GM23248 (cell line): ENCODE measurements around the gene ACP5. TPM values are rescaled to one million over a fixed set of nuclear protein-coding genes. Genes with fewer than 3 reads are reported as not detected.
"Not testable (repeated sequence)": the region's sequence is repeated elsewhere in the genome, so short reads cannot be mapped to it uniquely, and the experiment has no call there.

ENCODE experiments used
- DNase-seq: peaks from one replicate; pipeline ENCODE4 v3.0.0-alpha.2; 2015
- H2AFZ ChIP-seq: fragments of 200-600 bp; sonication (generic); 2 replicates; pipeline ENCODE4 v1.6.1; 2016; ENCODE audit warnings: antibody characterized with exemption
- H3F3A ChIP-seq: fragments of 200-600 bp; sonication (generic); 2 replicates; pipeline ENCODE4 v1.6.1; 2016; ENCODE audit warnings: mild to moderate bottlenecking, antibody characterized with exemption, mixed run types; ENCODE audit not compliant: insufficient read depth
- H3K27ac ChIP-seq: fragments of 200-600 bp; sonication (generic); 2 replicates; pipeline ENCODE4 v1.5.1; 2016; ENCODE audit warnings: mild to moderate bottlenecking
- H3K27me3 ChIP-seq: fragments of 200-600 bp; sonication (generic); replicated peaks from 2 replicates; pipeline ENCODE4 v1.6.1; 2016; ENCODE audit warnings: mild to moderate bottlenecking; ENCODE audit not compliant: insufficient read depth
- H3K36me3 ChIP-seq: fragments of 200-600 bp; sonication (generic); 2 replicates; pipeline ENCODE4 v1.6.1; 2016; ENCODE audit warnings: low read depth, mild to moderate bottlenecking
- H3K4me1 ChIP-seq: fragments of 200-600 bp; sonication (generic); 2 replicates; pipeline ENCODE4 v1.6.1; 2016; ENCODE audit warnings: mild to moderate bottlenecking; ENCODE audit not compliant: insufficient read depth
- H3K4me2 ChIP-seq: fragments of 200-600 bp; sonication (generic); one replicate; pipeline ENCODE4 v1.6.1; 2016; ENCODE audit warnings: mild to moderate bottlenecking; ENCODE audit not compliant: unreplicated experiment
- H3K4me3 ChIP-seq: fragments of 200-600 bp; sonication (generic); 2 replicates; pipeline ENCODE4 v1.5.1; 2016; ENCODE audit warnings: mild to moderate bottlenecking
- H3K79me2 ChIP-seq: fragments of 200-600 bp; sonication (generic); 2 replicates; pipeline ENCODE4 v1.6.1; 2016; ENCODE audit warnings: mild to moderate bottlenecking; ENCODE audit not compliant: insufficient read depth
- H3K9ac ChIP-seq: fragments of 200-600 bp; sonication (generic); 2 replicates; pipeline ENCODE4 v1.6.1; 2016; ENCODE audit warnings: mild to moderate bottlenecking
- H3K9me2 ChIP-seq: fragments of 200-600 bp; sonication (generic); 2 replicates; pipeline ENCODE4 v1.6.1; 2016; ENCODE audit warnings: mixed run types, mild to moderate bottlenecking, moderate library complexity; ENCODE audit not compliant: insufficient read depth
- H3K9me3 ChIP-seq: fragments of 200-600 bp; sonication (generic); one replicate; pipeline ENCODE4 v1.6.1; 2017; ENCODE audit warnings: low read depth
- H4K20me1 ChIP-seq: fragments of 200-600 bp; sonication (generic); 2 replicates; pipeline ENCODE4 v1.6.0; 2016; ENCODE audit not compliant: insufficient read depth
- EZH2 ChIP-seq: fragments of 200-600 bp; sonication (generic); IDR thresholded peaks from 2 replicates; pipeline ENCODE4 v1.6.1; 2018; ENCODE audit warnings: antibody characterized with exemption, mild to moderate bottlenecking; ENCODE audit not compliant: insufficient read depth, poor library complexity, severe bottlenecking
- EZH2phosphoT487 ChIP-seq: fragments of 200-600 bp; sonication (generic); IDR thresholded peaks from 2 replicates; pipeline ENCODE4 v1.6.1; 2018; ENCODE audit warnings: antibody characterized with exemption, moderate library complexity, mild to moderate bottlenecking, low read depth; ENCODE audit not compliant: insufficient read depth
- WGBS, 2 experiments: methylation state at CpG; one replicate each; pipeline ENCODE4 v1.1.6; 2015 to 2017; ENCODE audit warnings: low lambda C conversion rate in 2 of 2, low coverage in 1 of 2; ENCODE audit errors: missing lambda C conversion rate in 2 of 2; 5-methylcytosine and 5-hydroxymethylcytosine counted together
- in situ Hi-C: fragments of 300-500 bp; cut with MboI; formaldehyde crosslinking; loops from 2 replicates; pipeline ENCODE4 v1.15.0; 2020
- polyA plus RNA-seq: library from polyadenylated mRNA; unstranded; fragments of >200 nt; fragmentation: Nextera tagmentation; extraction: Ambion mirVana; gene quantifications from 2 replicates; pipeline ENCODE4 v1.2.1, GENCODE V29; 2016
- total RNA-seq: library from RNA; depleted of rRNA; stranded (reverse); fragments of >200 nt; shearing (Covaris generic); gene quantifications from 2 replicates; pipeline ENCODE4 v1.2.3, GENCODE V29; 2014

Gene ACP5
- total and polyA plus RNA-seq, 2 experiments from 2014 or later: 0.11 to 0.26 TPM

DNA sequence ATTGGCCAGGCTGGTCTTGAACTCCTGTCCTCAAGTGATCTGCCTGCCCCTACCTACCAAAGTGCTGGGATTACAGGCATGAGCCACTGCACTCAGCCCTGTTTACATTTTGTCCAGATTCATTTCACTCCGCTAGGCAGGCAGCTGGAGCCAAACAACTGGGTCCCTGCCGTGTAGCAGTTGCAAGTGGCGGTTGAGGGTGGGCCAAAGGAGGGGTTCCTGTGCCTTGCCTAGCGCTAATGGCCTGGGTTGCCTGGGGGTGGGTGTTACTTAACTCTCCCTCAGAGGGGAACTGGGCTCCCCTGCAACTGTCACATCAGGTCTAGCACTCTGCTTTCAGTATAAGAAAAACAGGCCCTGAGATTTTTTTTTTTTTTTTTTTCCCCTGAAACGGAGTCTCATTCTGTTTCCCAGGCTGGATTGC is 7.4 kb downstream of the ACP5 start:
- H2AFZ ChIP-seq: no peak overlapping the region
- H3K4me3 ChIP-seq: no peak overlapping the region
- no peaks in the 10 kb centered on the region for H3K9me2 ChIP-seq
- H3K9ac ChIP-seq: no peak overlapping the region
- H3K4me1 ChIP-seq: no peaks in the 10 kb centered on the region
- H3K4me2 ChIP-seq: no peak overlapping the region
- WGBS, 2 experiments: 63 to 64% methylated on average over 5 of the region's 5 CpGs
- no peaks in the 10 kb centered on the region for H3K9me3 ChIP-seq
- H3K36me3 ChIP-seq: no peaks in the 10 kb centered on the region
- no peaks in the 10 kb centered on the region for H3F3A ChIP-seq
- no peaks in the 10 kb centered on the region for H3K79me2 ChIP-seq
- in situ Hi-C loops: no loop called here
- no peak for DNase-seq
- H3K27me3 ChIP-seq: no peaks in the 10 kb centered on the region
- no peak for TF ChIP-seq EZH2phosphoT487
- TF ChIP-seq EZH2: no peak
- H3K27ac ChIP-seq: no peak overlapping the region
- no peaks in the 10 kb centered on the region for H4K20me1 ChIP-seq

- 68 to 71% methylated on average over 2 of the region's 2 CpGs for WGBS, 2 experiments
- no peaks in the 10 kb centered on the region for H4K20me1 ChIP-seq
- no peak overlapping the region for H3K4me3 ChIP-seq
- H3K9me2 ChIP-seq: no peaks in the 10 kb centered on the region
- H3K27me3 ChIP-seq: no peaks in the 10 kb centered on the region
- no peaks in the 10 kb centered on the region for H3K4me1 ChIP-seq
- H3K9me3 ChIP-seq: no peaks in the 10 kb centered on the region
- no peak overlapping the region for H2AFZ ChIP-seq
- DNase-seq: no peak
- no peaks in the 10 kb centered on the region for H3K36me3 ChIP-seq
- in situ Hi-C loops: no loop called here
- H3F3A ChIP-seq: no peaks in the 10 kb centered on the region
- no peak overlapping the region for H3K9ac ChIP-seq
- H3K4me2 ChIP-seq: no peak overlapping the region
- TF ChIP-seq EZH2phosphoT487: no peak
- TF ChIP-seq EZH2: no peak
- H3K27ac ChIP-seq: no peak overlapping the region
- H3K79me2 ChIP-seq: no peaks in the 10 kb centered on the region
Observed at GRCh38 chr19:11566164-11566563, 11.3 kb downstream of the ACP5 start.

DNA sequence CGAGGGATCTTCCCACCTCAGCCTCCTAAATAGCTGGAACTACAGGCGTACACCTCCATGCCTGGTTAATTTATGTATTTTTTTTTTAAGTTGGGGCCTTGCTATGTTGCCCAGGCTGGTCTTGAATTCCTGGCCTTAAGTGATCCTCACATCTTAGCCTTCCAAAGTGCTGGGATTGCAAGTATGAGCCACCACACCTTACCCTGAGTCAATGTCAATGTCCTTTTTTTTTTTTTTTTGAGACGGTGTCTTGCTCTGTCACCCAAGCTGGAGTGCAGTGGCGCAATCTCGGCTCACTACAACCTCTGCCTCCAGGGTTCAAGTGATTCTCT is 11.8 kb downstream of the ACP5 start:
- H2AFZ ChIP-seq, H4K20me1 ChIP-seq, H3F3A ChIP-seq, H3K27me3 ChIP-seq, H3K36me3 ChIP-seq, H3K9ac ChIP-seq, H3K9me3 ChIP-seq, DNase-seq, H3K79me2 ChIP-seq, in situ Hi-C loops, H3K4me3 ChIP-seq, H3K9me2 ChIP-seq, H3K4me1 ChIP-seq, H3K27ac ChIP-seq, H3K4me2 ChIP-seq: not testable (repeated sequence)
- 64 to 68% methylated on average over 5 of the region's 5 CpGs for WGBS, 2 experiments

DNA sequence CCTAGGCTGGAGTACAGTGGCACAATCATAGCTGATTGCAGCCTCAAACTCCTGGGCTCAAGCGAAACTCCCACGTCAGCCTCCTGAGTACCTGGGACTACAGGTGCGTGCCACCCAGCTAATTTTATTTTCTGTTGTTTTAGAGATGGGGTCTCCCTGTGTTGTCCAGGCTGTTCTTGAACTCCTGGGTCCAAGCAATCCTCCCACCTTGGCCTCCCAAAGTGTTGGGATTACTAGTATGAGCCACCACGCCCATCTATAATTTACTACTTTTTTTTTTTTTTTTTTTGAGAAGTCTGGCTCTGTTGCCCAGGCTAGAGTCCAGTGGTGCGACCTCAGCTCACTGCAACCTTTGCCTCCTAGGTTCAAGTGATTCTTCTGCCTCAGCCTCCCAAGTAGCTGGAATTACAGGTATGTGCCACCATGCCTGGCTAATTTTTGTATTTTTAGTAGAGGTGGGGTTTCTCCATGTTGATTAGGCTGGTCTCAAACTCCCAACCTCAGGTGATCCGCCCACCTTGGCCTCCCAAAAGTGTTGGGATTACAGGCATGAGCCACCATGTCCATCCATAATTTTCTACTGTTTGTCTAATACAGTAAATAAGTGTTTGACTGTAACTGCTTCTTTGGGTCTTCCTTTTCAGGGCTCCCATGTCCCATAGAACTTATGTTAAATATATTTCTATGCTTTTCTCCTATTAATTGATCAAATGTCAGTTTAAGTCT is 13.2 kb downstream of the ACP5 start:
- WGBS, 2 experiments: 93 to 94% methylated on average over 6 of the region's 6 CpGs
- H4K20me1 ChIP-seq, H3K27me3 ChIP-seq, H2AFZ ChIP-seq, H3K9me3 ChIP-seq, in situ Hi-C loops, H3K36me3 ChIP-seq, H3K9me2 ChIP-seq, H3K4me2 ChIP-seq, H3K27ac ChIP-seq, DNase-seq, H3F3A ChIP-seq, H3K79me2 ChIP-seq, H3K4me3 ChIP-seq, H3K9ac ChIP-seq, H3K4me1 ChIP-seq: not testable (repeated sequence)

GRCh38 chr19:11563532-11563931 is 13.9 kb downstream of the ACP5 start:
- Histone ChIP-seq H3F3A (peaks cover 3% of the 10 kb centered on the region; the same call in 1 of the 2 replicates), H2AFZ (no peak overlapping the region), H3K27ac (no peak overlapping the region), H3K9me3 (no peaks in the 10 kb centered on the region), H3K9me2 (no peaks in the 10 kb centered on the region), H3K27me3 (no peaks in the 10 kb centered on the region), H4K20me1 (no peaks in the 10 kb centered on the region), H3K79me2 (peaks cover 5% of the 10 kb centered on the region), H3K36me3 (no peaks in the 10 kb centered on the region), H3K9ac (no peak overlapping the region), H3K4me2 (no peak overlapping the region), H3K4me1 (no peaks in the 10 kb centered on the region), H3K4me3 (no peak overlapping the region)
- WGBS, 2 experiments: 89 to 91% methylated on average over 8 of the region's 8 CpGs
- TF ChIP-seq EZH2: no peak
- no peak for TF ChIP-seq EZH2phosphoT487
- in situ Hi-C loops: no loop called here
- no peak for DNase-seq
